ENCODE data around the gene EFCAB6.

The EFCAB6 gene, protein sequence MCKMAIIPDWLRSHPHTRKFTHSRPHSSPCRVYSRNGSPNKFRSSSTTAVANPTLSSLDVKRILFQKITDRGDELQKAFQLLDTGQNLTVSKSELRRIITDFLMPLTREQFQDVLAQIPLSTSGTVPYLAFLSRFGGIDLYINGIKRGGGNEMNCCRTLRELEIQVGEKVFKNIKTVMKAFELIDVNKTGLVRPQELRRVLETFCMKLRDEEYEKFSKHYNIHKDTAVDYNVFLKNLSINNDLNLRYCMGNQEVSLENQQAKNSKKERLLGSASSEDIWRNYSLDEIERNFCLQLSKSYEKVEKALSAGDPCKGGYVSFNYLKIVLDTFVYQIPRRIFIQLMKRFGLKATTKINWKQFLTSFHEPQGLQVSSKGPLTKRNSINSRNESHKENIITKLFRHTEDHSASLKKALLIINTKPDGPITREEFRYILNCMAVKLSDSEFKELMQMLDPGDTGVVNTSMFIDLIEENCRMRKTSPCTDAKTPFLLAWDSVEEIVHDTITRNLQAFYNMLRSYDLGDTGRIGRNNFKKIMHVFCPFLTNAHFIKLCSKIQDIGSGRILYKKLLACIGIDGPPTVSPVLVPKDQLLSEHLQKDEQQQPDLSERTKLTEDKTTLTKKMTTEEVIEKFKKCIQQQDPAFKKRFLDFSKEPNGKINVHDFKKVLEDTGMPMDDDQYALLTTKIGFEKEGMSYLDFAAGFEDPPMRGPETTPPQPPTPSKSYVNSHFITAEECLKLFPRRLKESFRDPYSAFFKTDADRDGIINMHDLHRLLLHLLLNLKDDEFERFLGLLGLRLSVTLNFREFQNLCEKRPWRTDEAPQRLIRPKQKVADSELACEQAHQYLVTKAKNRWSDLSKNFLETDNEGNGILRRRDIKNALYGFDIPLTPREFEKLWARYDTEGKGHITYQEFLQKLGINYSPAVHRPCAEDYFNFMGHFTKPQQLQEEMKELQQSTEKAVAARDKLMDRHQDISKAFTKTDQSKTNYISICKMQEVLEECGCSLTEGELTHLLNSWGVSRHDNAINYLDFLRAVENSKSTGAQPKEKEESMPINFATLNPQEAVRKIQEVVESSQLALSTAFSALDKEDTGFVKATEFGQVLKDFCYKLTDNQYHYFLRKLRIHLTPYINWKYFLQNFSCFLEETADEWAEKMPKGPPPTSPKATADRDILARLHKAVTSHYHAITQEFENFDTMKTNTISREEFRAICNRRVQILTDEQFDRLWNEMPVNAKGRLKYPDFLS (N-terminal part only)

DNA sequence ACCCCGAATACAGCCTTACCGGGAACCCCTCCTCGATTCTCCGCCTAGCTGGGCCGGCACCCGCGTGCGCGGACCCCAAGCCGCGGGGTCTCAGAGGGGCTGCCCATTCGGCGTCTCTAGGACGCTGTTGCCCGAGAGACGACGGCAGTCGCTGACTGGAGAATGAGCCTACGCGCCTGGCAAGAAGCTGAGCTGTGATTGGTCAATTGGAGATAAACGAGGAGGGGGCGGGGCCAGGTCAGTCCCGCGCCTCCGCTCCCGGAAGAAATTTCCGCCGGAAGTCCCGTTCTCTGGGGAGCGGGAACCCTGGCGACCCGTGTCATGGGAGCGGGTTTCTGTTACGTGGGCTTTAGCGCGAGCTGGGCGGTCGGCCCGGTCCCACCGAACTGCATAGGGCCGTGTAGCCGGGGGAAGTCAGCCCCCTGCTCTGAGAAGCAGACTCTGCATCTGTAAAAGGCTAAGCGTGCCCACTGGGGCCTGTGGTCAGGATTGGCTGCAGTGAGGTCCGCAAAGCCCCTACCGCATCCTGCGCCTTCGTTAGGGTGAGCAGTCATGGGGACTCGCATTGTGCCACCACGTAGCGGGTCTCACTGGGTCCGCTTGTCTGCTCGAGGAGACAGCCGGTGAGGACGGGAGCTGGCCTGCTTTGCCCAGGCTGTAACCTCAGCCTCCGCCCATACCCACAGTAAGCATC, at the start of gene EFCAB6:
Gene EFCAB6 (minus strand): TSS at position 157 of the 694 bp plus-strand sequence. CDS start 29,987 bp downstream, outside the sequence.
- peak; percentile 88 for DNase-seq

DNA sequence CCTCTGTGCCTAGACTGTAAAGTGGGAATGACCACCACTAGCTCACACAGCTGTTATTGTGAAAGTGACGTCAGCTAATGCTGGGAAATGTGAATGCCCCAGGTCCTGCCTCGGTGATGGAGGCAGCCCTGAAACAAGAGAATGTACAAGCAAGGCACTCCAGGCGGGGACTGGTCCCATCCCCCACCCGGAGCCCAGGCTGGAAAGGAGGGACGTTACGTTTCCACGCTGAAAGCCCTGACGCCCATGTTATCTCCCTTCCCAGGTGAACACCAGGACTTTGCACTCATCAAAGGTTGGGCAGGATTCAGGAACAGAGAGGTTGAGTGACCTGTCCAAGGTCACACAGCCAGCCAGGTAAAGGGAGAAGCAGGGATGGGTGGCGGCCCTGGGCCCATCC, 49.4 kb upstream of the EFCAB6 start:
- DNase-seq, result no peak

DNA sequence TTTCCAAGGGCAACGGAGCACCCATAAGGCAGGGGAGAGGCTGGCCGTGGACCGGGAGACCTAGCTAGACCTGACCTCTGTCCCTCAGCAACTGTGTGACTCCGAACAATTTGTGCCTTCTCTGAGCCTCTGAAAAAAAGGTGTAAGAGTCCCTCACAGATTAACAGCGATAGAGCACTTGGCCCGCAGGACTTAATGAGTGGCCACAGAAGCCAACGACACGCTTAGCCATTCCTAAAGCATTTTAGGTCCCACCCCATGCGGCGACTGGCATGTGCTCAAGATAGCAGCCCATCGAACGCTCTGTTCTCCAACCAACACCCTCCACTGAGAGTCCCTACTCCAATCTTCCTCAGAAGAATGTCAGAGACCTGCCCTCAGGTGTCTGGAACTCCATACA, 48.7 kb upstream of the EFCAB6 start:
- no peak for DNase-seq

DNA sequence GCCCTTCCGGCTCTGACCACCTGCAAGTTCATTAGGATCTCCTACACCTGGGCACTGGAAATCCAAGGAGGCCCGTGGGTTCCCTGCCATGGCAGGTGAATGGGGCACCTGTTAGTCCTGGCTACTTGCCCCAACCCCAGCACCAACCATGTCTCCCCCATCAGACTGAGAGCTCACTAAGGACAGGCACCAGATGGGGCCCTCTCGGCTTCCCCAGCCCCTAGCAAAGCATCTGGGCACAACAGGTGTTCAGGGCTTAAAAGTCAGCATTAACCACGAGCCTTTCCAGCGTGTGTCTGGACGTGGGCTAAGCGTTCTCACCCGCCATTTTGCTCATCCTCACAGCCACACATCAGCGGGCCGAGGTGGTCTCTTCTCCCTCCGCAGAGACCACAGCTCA, 48.0 kb upstream of the EFCAB6 start:
- no peak for DNase-seq

DNA sequence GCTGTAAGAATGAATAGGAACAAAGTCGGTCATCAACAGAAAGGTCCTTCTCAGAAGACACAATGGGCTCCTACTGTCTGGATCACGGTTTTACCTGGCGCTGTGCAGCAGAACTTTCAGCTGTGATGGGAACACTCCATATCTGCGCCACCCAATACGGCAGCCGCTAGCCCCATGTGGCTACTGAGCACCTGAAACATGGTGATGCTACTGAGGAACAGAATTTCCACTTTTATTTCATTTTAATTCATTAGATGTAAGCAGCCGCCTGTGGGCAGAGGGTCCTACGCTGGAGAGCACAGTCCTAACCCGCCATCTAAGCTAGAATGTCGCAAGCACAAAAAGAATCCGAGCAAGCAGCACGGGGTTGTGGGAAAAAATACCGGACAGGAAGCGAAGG, 47.5 kb upstream of the EFCAB6 start:
- no peak for DNase-seq

DNA sequence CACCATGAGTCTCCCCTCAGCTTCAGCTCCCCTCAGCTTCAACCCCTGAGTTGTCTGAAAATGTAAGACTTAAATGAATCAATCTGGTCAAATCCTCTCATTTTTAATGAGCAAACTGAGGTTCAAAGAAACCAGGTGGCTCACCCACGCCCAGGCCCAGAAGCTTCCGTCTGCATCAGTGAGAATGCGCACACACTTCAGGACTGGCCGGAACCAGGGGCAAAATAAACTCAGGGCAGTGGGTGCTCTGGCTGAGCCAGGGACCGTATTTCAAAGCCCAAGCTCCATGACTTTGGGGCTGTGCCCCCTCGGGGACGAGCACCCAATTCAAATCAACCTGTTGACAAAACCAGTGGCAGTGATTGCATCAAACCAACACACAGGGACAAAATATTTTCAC, 47.1 kb upstream of the EFCAB6 start:
- no peak for DNase-seq

DNA sequence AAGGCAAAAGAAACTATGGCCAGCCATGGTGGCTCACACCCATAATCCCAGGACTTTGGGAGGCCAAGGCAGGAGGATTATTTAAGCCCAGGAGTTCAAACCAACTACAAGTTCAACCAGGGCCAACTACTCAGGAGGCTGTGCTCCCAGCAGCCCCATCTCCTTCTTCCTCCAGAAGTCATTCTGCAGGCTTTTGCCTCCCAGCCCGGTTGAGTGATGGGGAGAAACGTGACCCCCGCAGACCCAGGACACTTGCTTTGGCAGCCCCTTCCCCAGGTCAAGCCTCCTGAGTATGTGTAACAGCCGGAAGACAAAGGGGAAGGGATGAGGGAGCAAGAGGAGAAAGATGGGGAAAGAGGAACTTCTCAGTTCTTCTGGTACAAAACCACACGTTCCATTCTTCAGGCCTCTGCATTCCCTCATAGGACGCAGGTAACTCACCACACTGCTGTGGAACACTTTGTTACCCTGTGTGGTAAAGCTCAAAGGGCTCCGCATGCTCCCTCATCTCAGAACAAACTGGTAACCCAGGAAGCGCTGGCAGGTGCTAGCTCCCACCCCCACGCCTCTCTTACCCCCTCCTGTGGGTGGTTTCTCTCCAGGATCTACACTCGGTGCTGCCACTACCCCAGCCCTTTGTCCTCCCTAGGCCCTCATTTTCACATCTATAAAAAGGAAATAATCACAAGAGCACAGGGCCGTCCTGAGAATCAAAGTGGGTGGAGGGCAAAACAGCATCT, 46.2 kb upstream of the EFCAB6 start:
- no peak for DNase-seq

DNA sequence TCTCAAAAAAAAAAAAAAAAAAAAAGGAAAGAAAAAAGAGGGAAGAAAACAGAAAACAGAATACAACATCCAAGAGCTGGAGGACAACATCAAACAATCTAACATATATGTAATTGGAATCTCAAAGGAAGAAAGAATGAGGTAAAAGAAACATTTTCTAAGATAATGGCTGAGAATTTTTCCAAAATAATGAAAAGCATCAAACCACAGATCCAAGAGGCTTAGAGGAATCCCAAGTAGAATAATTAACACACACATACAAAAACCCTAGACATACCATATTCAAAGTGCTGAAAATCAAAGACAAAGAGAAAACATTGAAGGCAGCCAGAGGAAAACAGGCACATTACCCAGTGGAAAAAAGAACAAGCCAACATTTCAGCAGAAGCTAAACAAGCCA, 45.3 kb upstream of the EFCAB6 start:
- no peak for DNase-seq

DNA sequence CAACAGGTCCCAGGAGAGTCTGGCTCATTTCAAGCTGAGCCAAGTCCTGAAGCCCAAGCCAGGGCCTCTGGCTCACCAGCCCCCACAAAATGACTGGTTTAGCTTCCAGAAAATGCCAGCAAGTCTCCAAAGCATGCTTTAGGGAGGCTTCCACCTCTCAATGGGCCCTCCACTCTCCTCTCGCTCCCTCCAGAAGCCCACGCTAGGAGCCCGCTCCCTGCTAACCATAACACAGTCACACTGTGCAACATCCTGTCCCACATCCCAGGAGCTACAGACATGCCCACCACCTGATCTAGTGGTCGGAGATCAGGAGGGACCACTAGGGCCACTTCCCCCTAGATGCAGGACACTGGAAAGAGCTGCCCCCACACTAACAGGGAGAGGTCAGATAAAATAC, 43.3 kb upstream of the EFCAB6 start:
- no peak for DNase-seq

DNA sequence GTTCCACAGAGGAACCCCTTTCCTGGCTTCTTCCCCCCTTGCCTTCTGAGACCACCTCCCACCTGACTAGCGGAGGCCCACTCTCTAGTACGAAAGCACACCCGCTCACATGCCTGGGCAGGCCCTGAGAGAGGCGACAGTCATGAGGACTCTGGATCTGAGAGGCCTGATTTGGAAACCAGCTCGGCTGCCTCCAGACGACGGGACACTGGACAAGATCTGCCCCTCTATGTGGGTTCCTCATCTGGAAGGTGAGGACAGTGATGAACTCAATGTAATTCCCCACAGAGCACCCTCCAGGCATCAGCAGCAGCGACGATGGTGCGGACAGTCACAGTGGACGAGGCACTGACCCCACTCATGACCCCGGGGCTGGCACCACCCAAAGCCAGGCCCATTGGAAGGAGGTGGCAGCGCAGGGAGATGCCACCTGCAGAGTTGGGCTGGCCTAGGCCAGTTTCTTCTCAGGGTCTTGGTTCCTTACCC, 42.7 kb upstream of the EFCAB6 start:
- no peak for DNase-seq

DNA sequence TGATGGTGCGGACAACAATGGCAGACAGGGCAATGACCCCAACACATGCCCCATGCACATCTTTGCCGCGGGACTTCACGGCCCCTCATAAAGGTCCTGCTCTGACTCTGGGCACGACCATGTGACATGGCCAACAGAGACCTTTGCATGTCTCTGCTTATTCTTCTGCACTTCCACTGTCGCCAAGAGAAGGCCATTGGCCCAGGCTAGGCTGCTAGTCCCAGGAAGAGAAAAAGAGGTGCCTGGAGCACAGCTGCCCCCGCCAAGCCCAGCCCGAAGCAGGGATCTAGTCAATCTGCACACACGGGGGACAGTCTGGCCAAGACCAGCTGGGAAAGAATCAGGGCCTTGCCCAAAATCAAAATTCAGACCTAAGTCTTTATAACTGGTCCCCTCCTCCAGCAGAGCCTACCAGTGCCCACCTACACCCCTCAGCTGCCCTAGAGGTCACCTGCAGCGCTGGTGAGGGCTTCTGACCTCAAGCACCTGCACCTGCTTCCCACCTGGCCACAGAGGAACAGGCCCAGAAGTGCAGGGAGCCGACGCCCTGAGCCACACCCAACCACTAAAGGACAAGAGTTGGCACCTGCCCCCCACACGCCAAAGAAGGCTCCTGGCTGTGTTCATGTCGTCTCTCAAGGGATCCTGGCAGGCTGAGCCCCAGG, 42.1 kb upstream of the EFCAB6 start:
- DNase-seq, result no peak

DNA sequence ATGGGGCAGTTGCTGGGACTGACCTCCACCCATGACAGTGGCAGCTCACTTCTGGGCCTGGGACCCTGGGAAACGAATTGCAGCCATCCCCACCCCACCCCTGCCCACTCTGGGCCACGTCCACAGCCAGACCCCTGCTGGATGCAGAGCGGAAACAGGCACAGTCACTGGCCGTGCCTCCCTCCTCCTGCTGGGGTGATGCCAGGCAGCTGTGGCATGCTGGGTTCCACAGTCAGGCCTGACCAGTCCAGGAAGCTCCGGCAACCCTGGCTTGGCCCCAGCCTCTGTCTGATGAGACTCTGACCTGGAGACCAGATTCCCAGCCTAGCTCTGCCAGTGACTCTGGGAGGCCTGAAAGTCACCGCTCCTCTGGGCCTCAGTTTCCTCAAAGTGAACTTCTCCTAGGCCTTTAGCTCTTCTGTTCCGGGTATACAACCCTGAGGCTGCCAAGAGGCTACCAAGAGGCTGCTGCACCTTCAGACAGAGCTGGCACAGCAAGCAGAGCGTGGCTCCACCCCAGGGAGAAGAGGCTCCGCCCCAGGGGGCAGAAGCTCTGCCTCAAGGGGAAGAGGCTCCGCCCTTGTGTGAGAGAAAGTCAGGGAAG, 41.3 kb upstream of the EFCAB6 start:
- DNase-seq, result no peak

DNA sequence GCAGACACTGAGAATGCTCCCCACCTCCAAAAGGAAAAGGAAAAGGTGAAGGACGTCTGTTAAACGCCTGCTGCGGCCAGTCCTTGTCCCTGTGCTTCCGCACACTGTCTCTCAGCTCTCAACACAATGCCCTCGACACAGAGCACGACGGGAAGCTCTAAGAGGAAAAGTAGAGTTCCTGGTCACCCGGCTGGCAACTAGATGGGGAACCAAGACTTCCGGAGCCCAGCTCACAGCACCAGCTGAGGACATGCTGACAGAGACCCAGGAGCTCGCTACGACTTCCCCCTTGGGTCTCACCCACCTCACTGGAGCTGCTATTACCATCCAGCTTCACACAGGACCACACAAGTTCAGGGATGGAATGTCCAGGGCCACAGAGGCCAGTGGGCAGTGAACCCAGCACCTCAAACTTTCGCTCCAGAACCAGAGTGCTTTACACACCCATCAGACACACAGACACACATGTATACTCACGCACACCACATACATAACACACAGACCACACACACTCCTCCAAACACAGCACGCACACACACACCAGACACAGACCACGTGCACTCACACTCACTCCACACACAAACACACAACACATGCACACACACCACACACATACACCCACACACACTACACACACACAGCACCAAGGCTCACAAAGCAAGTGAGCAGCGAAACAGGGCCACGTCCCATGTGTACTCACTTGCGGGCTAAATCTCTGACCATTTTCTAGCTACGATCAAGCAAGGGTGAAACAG, 40.6 kb upstream of the EFCAB6 start:
- no peak for DNase-seq

DNA sequence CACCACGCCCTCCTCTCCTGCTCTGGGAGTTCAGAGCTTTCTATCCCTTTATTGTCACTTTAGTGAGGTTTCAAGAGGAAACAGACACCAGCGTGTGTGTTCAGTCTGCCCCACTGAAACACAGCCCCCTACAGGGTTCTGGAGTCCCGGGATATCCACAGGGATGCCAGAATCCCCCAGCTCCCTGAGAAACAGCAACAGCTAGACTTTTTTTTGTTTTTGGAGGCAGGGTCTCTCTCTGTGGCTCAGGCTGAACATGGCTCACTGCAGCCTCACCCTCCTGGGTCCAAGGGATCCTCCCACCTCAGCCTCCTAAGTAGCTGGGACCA, 39.8 kb upstream of the EFCAB6 start:
- DNase-seq, result no peak

DNA sequence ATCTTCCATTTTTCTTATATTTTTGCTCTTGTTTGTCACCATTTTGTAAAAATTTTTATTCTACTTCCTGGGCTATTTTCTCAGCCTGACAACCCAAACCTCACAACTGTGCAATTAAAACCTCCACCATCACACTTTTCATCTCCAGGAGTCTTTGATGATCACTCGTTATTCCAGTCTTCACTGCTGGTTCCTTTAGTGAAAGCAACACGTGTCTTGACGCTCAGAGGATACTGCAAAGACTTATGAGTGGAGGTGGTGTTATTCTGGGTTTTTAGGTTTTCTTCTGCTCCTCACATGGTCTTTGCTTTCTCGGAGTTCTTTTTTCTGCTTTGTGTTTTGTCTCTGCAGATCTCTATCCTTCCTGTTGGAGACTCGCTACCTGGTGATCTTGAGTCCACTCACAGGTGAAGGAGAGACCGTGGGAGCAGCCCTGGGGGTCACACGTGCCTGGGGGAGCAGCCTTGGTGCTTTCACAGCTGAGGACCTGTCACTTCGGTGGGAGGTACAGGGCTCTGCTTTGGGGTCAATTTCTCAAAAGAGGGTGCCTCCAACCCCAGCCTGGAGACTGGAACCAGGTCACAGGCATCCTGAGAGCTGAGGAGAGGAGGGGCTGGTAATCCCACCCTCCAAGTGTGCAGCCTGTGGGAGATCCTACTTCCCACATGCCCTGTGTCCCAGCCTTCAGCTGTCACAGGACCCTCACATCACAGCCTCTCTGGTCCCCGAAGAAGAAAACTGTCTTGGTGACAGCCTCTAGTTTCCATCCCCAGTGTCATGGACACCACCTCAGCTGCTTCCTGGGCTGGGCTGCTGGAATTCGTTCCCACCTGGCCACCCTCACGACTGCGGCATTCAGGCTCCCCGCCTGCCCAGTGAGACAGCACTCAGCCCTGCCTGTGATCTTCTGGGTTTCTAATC, 39.2 kb upstream of the EFCAB6 start:
- DNase-seq, result no peak

DNA sequence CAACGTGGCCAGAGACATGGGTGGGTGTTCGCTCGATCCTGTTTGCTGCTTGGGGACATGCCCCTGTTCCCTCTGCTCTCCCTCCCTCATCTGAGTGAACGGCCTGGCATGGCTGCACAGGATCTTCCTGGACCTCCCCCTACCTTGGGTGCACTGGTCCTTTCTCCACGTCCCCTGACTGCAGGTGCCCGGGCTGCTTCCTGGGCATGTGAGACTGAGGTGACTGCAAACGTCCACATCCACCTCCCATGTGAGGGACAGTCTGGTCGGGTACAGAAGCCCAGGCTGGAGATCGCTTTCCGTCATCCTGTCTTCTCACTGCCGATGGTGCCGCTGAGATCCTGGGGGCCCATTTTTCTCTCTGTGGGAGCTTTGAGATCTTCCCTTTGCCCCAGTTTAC, 38.4 kb upstream of the EFCAB6 start:
- DNase-seq, result no peak

DNA sequence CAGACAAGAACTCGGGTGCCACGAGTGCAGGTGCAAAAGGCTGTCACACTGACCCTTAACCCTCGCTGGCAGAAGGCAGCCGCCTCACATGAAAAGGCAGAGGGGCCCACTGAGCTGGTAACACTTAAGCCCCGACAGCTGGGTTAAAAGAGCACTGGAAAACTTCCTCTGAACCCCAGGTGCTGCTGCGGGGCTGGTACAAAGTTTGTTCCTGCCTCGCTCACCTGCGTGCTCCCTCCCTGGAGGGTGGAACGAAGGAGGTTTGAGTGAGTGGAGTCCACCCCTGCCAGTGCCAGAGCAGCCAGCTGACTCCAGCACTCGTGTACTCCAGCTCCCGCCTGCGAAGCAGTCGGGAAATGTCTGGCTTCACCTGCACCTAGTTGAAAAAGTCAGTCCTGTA, 37.6 kb upstream of the EFCAB6 start:
- DNase-seq, result no peak

DNA sequence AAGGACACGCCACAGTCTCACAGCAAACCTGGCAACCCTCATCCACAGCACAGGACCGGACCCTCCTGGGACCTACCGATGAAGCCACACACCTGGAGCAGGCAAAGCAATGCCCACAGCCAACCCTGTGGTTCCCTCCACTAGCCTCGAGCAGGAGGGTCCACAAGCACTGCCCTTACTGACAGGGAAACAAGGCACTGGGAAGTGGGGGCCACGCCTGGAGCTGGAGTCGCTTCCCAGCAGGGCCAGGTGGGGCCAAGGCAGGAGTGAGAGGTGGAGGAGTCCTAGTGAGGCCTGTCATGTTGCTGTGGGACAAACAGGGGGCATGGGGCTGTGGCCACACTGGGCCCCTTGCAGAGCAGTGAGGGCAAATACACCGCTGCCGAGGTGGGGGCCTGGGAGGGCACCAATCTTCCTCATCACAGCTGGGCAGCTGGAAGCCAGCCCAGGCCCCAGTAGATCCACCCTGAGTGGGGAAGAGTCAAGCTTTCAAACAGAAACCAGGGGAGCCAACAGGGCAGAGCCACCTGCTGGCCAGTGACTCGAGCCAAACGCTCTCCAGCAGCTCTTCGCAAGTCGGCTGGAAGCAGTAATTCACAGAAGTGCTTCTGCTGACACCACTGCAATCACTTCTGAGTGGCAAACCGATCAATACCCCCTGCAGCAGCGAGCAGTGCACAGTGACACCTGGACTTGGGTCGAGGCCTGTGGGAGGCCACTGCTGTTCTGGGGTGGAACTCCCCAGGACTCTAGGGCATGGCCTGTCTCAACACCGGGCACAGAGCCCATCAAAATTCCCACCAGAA, 36.5 kb upstream of the EFCAB6 start:
- DNase-seq, result no peak

Measured in stimulated activated CD4-positive, alpha-beta T cell treated with anti-CD3 and anti-CD28 coated beads, Interleukin-12 subunit alpha, Interleukin-12 subunit beta, amount 100 ng/mL, for 4 hours (primary cell).